Activated CD4-positive, CD25-positive, alpha-beta regulatory T cell treated with anti-CD3 and anti-CD28 coated beads, Interleukin-2, amount 50 U/mL, for 24 hours (primary cell): Measurements from ENCODE around the gene C11orf21.

Experiments used
- ATAC-seq, 2 donors: fragments of 150-1000 bp; cut with Tn5 transposase; one replicate each; pipeline ENCODE4 v1.10.0; 2021; ENCODE audit warnings: mild to moderate bottlenecking in 1 of 2, moderate library complexity in 1 of 2

Gene C11orf21

GRCh38 chr11:2258501-2259465, 42.9 kb downstream of the C11orf21 start:
- ATAC-seq, result no peak

- ATAC-seq, result no peak
These were observed 44.6 kb downstream of the C11orf21 start for GRCh38 chr11:2256951-2257700.

DNA sequence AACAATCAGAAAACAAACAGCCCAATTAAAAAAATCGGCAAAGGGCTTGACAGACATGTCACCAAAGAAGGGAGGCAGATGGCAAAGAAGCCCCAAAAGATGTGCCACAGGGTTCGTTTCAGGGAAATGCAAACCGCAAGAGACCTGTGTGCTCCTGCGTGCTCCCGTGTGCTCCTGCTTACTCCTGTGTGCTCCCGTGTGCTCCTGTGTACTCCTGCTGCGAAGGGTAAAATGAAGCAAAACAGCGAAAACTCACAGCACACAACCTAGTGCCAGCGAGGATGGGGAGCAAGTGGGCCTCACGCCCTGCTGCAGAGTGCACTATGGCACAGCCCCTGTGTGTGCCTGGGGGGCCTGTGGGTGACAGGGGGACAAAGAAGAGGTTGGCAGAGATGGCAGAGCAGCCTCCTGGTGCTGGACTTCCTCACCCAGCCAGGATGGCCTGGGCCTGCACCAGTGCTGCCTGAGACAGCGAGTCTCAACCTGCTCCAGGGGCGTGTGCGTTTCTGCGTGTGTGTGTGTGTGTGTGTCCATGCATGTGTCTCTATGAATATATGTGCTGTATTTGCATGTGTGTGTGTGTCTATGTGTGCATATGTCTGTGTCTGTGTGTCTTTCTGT, 45.3 kb downstream of the C11orf21 start:
- no peak for ATAC-seq

GRCh38 chr11:2252018-2252417, 49.7 kb downstream of the C11orf21 start:
- no peak for ATAC-seq

DNA sequence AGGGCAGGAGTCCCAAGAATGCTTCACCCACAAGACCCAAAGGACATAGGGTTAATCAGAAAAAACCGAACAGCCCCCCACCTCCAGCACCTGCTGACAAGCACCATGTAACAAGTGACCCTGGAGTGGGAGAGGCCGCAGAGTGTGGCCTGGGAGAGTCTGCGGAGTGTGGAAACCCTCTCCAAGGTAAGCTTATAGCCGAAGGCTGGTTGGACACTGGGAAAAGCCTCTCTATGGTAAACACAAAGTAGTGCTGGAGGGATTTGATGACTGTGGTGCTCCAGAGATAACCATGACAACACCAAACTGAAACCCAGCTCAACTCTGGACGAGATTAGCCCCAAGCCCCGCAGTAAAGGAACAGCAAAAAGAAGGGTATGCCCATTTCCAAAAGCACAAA, 50.6 kb downstream of the C11orf21 start:
- no peak for ATAC-seq

- no peak for ATAC-seq
These were observed 51.2 kb downstream of the C11orf21 start for GRCh38 chr11:2250485-2250884.

DNA sequence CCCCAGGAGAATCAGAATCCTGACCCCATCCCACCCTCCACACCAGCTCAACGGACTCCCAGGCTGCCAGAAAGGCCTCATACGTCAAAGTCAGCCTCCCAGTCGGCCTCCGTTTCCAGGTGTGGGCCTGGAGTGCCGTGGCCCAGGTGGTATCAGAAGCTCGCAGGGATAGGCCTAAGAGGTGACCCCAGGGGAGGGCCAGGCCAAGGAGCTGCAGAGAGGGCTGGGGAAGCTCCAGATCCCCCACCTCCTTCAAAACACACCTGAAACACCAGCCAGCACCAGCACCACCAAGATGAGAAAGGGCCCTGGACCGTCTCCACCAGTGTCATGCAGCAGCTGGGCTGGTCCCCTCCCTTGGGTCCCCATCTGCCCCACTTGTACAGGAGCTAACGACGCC, 51.7 kb downstream of the C11orf21 start:
- no peak for ATAC-seq

GRCh38 chr11:2249189-2249916, 52.4 kb downstream of the C11orf21 start:
- ATAC-seq, result no peak

GRCh38 chr11:2248762-2249161, 53.0 kb downstream of the C11orf21 start:
- ATAC-seq, result no peak

DNA sequence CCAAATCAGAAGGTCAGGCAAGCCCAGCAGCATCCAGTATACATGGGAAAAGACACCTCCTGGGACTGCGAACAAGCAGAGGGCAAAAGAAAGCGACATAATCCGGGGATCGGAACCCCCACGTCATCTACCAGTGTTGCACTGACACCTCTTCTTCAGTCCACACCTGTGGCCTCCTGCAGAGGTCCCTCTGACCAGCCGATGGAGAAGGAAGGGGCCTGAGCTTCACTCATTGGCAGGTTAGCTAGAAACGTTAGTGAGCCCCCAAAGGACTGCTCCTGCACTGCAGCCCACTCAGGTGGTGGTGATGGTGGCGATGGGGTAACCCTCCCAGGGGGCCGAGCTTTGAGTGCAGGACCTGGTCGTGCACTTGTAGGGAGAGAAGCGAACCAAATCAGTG, 53.5 kb downstream of the C11orf21 start:
- ATAC-seq, result no peak

DNA sequence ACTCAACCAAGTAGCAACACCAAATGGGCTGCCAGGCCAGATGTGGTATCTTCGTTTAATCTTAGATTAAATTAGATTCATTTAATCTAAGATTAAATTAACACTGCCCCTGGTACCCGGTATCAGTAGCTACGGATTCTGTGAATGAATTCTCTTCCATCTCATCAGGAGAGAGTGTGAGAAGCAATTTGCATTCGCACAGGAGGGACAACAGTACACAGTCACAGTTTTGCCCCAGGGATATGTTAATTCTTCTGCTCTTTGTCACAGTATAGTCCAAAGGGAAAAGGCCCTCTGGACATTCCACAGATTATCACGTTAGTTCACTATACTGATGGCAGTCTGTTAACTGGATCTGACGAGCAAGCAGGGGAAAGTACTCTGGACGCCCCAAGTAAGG, 54.2 kb downstream of the C11orf21 start:
- ATAC-seq, result no peak
